ENCODE results near the gene SFMBT1.

Gene SFMBT1

GRCh38 chr3:53091011-53091410 is 45.1 kb upstream of the SFMBT1 start:
- no peak for TF ChIP-seq EZH2phosphoT487 (IDR thresholded peaks at IDR 0.05; ENCODE audit: borderline replicate concordance, low read length)
- TF ChIP-seq CTCF (IDR thresholded peaks at IDR 0.05; ENCODE audit: low read depth, low read length, poor library complexity, severe bottlenecking): no peak
- no peaks in the 10 kb centered on the region for H3K9me2 ChIP-seq (replicated peaks; ENCODE audit: control insufficient read depth, low read length)
- H3K27me3 ChIP-seq (ENCODE audit: control insufficient read depth, low read length): no peaks in the 10 kb centered on the region
- no peaks in the 10 kb centered on the region for H3F3A ChIP-seq (ENCODE audit: control insufficient read depth, insufficient read depth)
- H3K4me1 ChIP-seq (ENCODE audit: control insufficient read depth, low read length): no peaks in the 10 kb centered on the region
- no peak overlapping the region for H3K4me3 ChIP-seq (ENCODE audit: low read length)
- no peaks in the 10 kb centered on the region for H3K79me2 ChIP-seq (ENCODE audit: control insufficient read depth, low read length)
- H3K4me2 ChIP-seq (ENCODE audit: low read length): no peak overlapping the region
- no peak overlapping the region for H3K27ac ChIP-seq (ENCODE audit: low read depth, low read length)
- H3K36me3 ChIP-seq (ENCODE audit: control insufficient read depth, low read length): peaks cover 42% of the 10 kb centered on the region
- no peaks in the 10 kb centered on the region for H4K20me1 ChIP-seq (ENCODE audit: control insufficient read depth, insufficient read depth, low read depth, low read length)
- H3K9me3 ChIP-seq (ENCODE audit: control insufficient read depth, insufficient read depth, low read length): no peaks in the 10 kb centered on the region

GRCh38 chr3:53089511-53089910 is 43.6 kb upstream of the SFMBT1 start:
- Histone ChIP-seq H3K27ac (ENCODE audit: low read depth, low read length) (no peak overlapping the region), H3K79me2 (ENCODE audit: control insufficient read depth, low read length) (no peaks in the 10 kb centered on the region), H3K36me3 (ENCODE audit: control insufficient read depth, low read length) (peaks cover 36% of the 10 kb centered on the region), H3F3A (ENCODE audit: control insufficient read depth, insufficient read depth) (no peaks in the 10 kb centered on the region), H3K9me2 (replicated peaks; ENCODE audit: control insufficient read depth, low read length) (no peaks in the 10 kb centered on the region), H4K20me1 (ENCODE audit: control insufficient read depth, insufficient read depth, low read depth, low read length) (no peaks in the 10 kb centered on the region), H3K4me1 (ENCODE audit: control insufficient read depth, low read length) (no peaks in the 10 kb centered on the region), H3K4me2 (ENCODE audit: low read length) (no peak overlapping the region), H3K27me3 (ENCODE audit: control insufficient read depth, low read length) (no peaks in the 10 kb centered on the region), H3K4me3 (ENCODE audit: low read length) (no peak overlapping the region), H3K9me3 (ENCODE audit: control insufficient read depth, insufficient read depth, low read length) (no peaks in the 10 kb centered on the region)
- no peak for TF ChIP-seq EZH2phosphoT487 (IDR thresholded peaks at IDR 0.05; ENCODE audit: borderline replicate concordance, low read length)
- no peak for TF ChIP-seq CTCF (IDR thresholded peaks at IDR 0.05; ENCODE audit: low read depth, low read length, poor library complexity, severe bottlenecking)

GRCh38 chr3:53085476-53085875 is 39.6 kb upstream of the SFMBT1 start:
- Histone ChIP-seq H3K4me3 (ENCODE audit: low read length) (no peak overlapping the region), H3K4me2 (ENCODE audit: low read length) (no peak overlapping the region), H3K9me2 (replicated peaks; ENCODE audit: control insufficient read depth, low read length) (no peaks in the 10 kb centered on the region), H4K20me1 (ENCODE audit: control insufficient read depth, insufficient read depth, low read depth, low read length) (no peaks in the 10 kb centered on the region), H3K79me2 (ENCODE audit: control insufficient read depth, low read length) (no peaks in the 10 kb centered on the region), H3K27me3 (ENCODE audit: control insufficient read depth, low read length) (no peaks in the 10 kb centered on the region), H3K27ac (ENCODE audit: low read depth, low read length) (no peak overlapping the region), H3K36me3 (ENCODE audit: control insufficient read depth, low read length) (peaks cover 8% of the 10 kb centered on the region; the same call in 1 of the 2 replicates), H3K4me1 (ENCODE audit: control insufficient read depth, low read length) (no peaks in the 10 kb centered on the region), H3F3A (ENCODE audit: control insufficient read depth, insufficient read depth) (no peaks in the 10 kb centered on the region), H3K9me3 (ENCODE audit: control insufficient read depth, insufficient read depth, low read length) (no peaks in the 10 kb centered on the region)
- no peak for TF ChIP-seq EZH2phosphoT487 (IDR thresholded peaks at IDR 0.05; ENCODE audit: borderline replicate concordance, low read length)
- no peak for TF ChIP-seq CTCF (IDR thresholded peaks at IDR 0.05; ENCODE audit: low read depth, low read length, poor library complexity, severe bottlenecking)
